Stomach (tissue), 4 donors: Measurements from ENCODE around the gene TFB1M.
"Not testable (repeated sequence)": the region's sequence is repeated elsewhere in the genome, so short reads cannot be mapped to it uniquely, and the experiment has no call there.

Experiments
- POLR2A ChIP-seq, 4 donors: fragments of 450-650 bp; IDR thresholded peaks; one replicate each; pipeline ENCODE4 v1.6.1; 2016; ENCODE audit warnings: antibody characterized with exemption in 4 of 4, control low read depth in 2 of 4, mild to moderate bottlenecking in 1 of 4, moderate library complexity in 1 of 4
- POLR2AphosphoS5 ChIP-seq, 3 donors: sonication (generic); formaldehyde crosslinking; IDR thresholded peaks; one replicate each; pipeline ENCODE4 v1.6.1; 2016; ENCODE audit warnings: antibody characterized with exemption in 3 of 3
- TF ChIP-seq, protein P1 (sequence below), 7 experiments: fragments of 450-650 bp in 4 of 7; fragments of 200-600 bp in 3 of 7; sonication (generic) in 3 of 7; IDR thresholded peaks; one replicate each; pipeline ENCODE4 v1.5.1; 2016 to 2019; ENCODE audit warnings: antibody characterized with exemption in 7 of 7, control low read depth in 2 of 7, mild to moderate bottlenecking in 1 of 7

DNA sequence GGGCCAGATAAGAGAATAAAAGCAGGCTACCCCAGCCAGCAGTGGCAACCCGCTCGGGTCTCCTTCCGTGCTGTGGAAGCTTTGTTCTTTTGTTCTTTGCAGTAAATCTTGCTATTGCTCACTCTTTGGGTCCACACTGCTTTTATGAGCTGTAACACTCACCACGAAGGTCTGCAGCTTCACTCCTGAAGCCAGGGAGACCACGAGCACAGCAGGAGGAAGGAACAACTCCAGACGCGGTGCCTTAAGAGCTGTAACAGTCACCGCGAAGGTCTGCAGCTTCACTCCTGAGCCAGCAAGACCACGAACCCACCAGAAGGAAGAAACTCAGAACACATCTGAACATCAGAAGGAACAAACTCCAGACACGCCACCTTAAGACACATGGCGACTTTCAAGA is 49.7 kb upstream of the TFB1M start:
- TF ChIP-seq, protein P1, sequence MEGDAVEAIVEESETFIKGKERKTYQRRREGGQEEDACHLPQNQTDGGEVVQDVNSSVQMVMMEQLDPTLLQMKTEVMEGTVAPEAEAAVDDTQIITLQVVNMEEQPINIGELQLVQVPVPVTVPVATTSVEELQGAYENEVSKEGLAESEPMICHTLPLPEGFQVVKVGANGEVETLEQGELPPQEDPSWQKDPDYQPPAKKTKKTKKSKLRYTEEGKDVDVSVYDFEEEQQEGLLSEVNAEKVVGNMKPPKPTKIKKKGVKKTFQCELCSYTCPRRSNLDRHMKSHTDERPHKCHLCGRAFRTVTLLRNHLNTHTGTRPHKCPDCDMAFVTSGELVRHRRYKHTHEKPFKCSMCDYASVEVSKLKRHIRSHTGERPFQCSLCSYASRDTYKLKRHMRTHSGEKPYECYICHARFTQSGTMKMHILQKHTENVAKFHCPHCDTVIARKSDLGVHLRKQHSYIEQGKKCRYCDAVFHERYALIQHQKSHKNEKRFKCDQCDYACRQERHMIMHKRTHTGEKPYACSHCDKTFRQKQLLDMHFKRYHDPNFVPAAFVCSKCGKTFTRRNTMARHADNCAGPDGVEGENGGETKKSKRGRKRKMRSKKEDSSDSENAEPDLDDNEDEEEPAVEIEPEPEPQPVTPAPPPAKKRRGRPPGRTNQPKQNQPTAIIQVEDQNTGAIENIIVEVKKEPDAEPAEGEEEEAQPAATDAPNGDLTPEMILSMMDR (IDR thresholded peaks at IDR 0.05): not testable (repeated sequence)
- TF ChIP-seq POLR2AphosphoS5, POLR2A (IDR thresholded peaks at IDR 0.05): not testable (repeated sequence)
